Stimulated activated CD4-positive, alpha-beta T cell treated with anti-CD3 and anti-CD28 coated beads, Interleukin-15, amount 100 ng/mL, for 48 hours (primary cell): Measurements from ENCODE around the gene ANKRD22.
"Not testable (repeated sequence)": the region's sequence is repeated elsewhere in the genome, so short reads cannot be mapped to it uniquely, and the experiment has no call there.

Source experiments
- DNase-seq, 2 donors: peaks; one replicate each; pipeline ENCODE4 v3.0.0-alpha.2; 2020; ENCODE audit warnings: low read depth in 2 of 2

Gene ANKRD22

GRCh38 chr10:88851706-88852105 lies at the start of gene ANKRD22:
Gene ANKRD22, minus strand, starts transcription at chr10:88851844. Its CDS starts 237 bp downstream, at chr10:88851607.
- no peak for DNase-seq

DNA sequence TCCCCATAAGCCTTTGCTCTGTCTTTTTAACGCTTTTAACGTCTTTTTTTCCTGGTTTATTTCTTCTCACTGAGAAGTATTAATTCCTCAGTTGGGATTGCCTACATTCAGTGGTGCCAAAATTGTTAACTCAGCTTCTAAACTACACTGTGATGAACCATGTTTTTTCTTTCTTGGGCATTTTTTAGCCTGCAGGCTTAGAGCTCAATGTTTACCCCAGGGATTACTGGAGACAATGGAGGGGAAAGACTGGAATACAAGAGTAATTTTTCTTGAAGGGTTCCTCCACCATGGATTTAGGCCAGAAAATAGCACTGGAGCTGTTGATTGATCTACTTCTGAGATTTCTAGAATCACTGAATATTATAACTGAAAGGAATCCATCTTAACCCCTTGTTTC lies 48.2 kb upstream of the ANKRD22 start:
- no peak for DNase-seq

- no peak for DNase-seq
Observed at GRCh38 chr10:88898727-88899126, 47.1 kb upstream of the ANKRD22 start.

GRCh38 chr10:88896994-88897853 lies 45.6 kb upstream of the ANKRD22 start:
- DNase-seq = peak in 1 of 2 donors; percentile 12

GRCh38 chr10:88896372-88896993 lies 44.8 kb upstream of the ANKRD22 start:
- no peak for DNase-seq

GRCh38 chr10:88895250-88895649 lies 43.6 kb upstream of the ANKRD22 start:
- no peak for DNase-seq

DNA sequence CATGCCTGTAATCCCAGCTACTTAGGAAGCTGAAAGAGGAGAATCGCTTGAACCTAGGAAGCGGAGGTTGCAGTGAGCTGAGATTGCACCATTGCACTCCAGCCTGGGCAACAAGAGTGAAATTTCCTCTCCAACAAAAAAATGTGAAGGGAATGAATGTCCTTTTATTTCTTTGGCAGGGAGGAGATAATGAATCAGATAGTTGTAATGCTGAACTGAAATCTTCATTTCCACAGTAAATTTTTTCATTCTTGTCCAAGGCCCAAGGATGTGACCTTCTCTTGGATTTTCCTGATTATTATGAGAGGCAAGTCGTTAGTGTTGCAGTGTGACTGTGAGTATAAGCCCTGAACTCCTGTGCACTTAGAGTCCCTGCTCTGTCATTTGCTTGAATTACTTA lies 42.0 kb upstream of the ANKRD22 start:
- DNase-seq = no peak

DNA sequence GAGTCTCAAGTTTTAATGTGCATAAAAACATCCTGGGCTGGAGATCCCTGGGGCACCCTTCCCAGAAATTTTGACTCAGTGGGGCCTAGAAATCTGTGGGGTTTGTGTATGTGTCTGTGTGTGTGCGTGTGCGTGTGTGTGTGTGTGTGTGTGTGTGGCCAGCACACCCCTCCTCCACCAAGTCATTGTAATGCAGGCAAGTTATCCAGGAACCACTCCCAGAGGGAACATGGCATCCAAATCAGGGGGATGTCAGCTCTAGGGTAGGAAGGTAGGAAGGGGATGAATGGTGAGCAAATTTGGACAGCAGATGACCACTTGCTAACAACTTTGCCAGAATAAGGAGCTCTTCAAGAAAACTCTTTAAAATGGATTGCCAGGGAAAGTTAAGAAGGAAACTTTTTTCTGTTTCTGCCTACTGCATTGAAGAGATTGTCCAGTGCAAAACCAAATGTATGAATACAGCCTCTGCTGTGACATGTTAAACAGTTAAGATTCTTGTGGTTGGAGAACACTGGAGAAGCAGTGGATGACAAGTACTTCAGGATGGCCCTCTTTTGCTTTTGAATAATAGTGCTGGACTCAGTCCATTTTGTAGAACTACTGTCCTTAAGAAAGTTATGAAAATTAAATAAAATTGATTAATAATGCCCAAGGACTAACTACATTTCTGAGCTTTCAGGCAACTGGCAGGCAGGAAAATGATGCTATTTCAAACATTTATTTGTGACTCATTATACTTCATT lies 40.8 kb upstream of the ANKRD22 start:
- no peak for DNase-seq

DNA sequence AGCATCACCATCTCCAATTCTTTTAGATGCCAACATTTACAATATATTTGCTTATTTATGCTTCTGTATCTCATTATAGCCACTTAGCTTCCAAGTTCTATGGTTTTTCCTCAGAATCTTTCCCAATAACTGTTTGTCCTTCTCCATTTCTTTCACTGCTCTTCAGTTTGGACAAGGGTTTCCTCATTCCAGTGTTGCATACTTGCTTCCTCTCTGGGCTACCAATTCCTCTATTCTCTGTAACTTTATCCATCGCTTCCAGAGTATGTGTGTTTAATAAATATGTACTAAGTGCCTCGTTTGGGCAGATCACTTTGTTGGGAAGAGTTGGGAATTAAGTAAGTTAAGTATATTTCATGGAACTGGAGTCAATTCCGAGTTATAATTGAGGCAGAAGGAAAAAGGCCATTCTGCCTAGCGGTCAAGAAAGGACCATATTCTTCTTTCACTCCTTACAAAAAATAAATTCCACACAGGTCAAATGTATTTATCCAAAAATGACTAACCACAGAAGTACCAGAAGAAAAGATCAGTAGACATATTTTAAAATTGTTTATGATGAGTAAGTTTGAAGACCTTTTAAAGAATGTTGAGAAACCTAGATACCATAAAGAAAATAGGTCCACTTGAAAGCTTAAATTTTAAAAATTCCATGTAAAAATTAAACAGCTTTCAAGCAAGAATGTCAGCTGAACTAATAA lies 39.2 kb upstream of the ANKRD22 start:
- DNase-seq = no peak

- no peak for DNase-seq
Observed at GRCh38 chr10:88889559-88890337, 38.1 kb upstream of the ANKRD22 start.

DNA sequence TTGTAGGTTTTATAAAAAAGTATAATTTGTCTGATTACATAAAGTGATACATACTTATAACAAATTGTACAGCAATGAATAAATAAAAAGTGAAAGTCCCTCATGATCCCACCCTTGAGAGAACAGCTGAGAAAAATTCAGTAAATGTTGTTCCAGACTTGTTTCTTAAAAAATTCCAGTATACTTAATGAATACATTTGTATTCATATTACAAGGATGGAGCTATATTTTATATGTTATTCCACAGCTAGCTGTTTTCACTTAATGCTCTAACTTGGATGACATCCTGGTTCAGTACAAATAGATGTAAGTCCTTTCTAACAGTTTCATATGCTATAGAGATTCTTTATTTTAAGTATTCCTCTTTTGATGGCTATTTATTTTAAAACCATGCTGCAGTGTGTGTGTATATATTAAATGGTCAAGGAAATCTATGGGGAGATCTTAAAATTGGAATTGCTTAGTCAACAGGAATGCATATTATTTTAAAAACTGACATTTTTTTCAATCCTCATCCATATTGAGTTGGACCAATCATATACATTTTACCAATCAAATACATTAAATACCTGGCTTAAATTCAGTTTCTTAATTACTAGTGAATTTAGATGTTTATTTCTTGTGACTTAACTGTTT lies 37.3 kb upstream of the ANKRD22 start:
- DNase-seq = no peak

DNA sequence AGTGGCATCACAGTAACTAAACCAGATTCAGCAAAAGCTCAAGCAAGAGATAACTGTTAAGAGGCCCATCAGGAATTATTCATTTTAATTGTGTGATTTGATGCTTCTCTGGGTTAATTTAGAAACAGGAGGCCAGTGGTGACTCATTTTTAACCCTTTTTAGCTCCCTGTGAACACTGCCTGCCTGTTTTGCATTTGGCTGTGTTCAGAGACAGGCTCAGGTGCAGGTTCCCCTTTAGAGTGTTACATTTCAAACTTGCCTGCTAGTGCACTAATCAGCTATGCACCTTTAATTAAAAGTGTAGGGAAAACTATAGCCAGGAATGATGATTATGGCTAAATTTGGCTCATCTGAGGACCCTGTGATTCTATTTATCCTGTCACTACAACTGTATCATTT lies 34.9 kb upstream of the ANKRD22 start:
- DNase-seq = no peak

DNA sequence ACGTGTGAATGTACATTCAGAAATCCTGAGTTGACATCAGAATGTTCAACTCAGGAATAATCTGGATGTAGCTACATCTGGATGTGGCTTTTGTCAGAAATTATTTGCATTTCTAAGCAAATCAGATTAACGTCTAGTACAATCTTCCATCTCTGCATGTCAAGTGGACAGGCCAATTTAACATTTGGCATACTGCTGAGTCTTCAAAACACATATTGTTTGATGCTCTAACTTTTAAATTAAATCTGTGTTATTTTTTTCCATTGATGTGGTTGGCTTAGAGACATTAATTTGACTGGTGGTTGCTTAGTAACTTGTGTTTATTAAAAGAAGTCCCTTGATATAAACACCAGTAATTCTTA lies 31.8 kb upstream of the ANKRD22 start:
- DNase-seq = no peak

DNA sequence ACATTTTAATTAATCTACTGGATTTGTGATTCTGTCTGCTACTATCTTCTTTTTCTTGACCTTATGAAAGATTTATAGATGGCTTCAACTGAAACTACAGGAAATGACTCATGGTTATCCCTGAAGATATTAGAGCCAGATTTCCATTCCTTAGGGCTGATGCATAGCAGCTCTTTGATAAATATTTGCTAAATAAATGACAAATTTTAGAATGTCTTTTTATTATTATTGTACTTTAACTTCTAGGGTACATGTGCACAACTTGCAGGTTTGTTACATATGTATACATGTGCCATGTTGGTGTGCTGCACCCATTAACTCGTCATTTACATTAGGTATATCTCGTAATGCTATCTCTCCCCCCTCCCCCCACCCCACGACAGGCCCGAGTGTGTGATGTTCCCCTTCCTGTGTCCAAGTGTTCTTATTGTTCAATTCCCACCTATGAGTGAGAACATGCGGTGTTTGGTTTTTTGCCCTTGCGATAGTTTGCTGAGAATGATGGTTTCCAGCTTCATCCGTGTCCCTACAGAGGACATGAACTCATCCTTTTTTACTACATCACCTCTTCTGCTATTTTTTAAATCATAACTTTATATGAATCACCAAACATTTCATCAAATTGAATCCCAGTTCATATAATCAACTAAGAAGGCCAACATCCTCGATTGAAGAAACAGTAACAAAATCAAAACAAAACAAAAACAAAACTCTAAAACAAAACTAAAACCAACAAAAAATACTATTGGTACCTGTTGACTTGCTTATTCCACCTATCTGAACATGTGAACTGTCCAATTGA lies 31.2 kb upstream of the ANKRD22 start:
- DNase-seq = not testable (repeated sequence)

DNA sequence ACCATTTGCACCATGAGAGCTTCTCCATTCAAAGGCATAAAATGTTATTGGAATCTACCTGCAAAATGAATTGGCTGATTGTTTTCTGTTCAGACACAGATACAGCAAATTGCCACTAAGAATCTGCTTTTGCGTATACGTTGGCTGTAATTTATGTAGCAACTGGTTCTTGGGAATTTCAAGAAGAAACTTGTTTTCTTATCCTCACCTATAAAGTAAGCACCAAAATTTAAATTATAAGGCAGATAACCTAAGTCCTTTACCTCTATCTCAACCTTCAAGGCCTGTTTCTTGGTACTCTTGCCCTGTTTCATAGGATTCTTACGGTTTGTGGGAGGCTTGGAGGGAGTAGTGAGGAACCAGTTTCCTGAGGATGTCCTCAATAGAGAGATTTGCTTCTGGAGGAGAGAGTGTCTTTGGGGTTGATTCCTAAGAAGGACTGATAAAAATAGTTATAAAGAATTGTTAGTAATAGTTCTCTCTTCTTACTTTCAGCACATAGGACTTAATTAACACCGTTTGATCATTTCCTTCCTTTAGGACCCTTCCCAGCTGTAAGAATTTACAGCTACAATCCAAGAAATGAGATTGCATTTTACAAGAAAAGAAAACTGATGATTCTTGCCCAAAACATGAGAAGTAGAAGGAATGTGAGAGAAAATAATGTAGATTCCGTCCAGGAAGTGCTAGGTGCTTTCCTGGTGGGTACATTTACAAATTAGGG lies 30.4 kb upstream of the ANKRD22 start:
- DNase-seq = no peak

DNA sequence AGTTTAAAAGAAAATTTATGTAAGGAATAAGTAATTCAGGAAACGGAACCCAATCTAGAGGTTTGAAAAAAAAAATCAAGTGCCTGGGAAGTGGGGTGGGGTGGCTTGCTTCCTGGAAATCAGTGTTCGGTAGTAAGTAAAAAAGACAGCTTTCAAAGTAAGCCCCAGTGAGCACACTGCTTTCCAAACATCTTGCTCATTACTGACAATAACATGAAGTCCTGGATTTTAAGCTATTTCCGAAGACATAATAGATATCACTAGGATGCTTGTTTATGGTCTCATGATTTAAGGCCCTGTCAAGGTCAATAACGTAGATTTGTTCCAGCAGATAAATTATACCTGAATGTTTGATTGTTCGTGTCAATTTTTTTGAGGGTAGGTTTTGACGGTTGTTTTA lies 29.7 kb upstream of the ANKRD22 start:
- no peak for DNase-seq

DNA sequence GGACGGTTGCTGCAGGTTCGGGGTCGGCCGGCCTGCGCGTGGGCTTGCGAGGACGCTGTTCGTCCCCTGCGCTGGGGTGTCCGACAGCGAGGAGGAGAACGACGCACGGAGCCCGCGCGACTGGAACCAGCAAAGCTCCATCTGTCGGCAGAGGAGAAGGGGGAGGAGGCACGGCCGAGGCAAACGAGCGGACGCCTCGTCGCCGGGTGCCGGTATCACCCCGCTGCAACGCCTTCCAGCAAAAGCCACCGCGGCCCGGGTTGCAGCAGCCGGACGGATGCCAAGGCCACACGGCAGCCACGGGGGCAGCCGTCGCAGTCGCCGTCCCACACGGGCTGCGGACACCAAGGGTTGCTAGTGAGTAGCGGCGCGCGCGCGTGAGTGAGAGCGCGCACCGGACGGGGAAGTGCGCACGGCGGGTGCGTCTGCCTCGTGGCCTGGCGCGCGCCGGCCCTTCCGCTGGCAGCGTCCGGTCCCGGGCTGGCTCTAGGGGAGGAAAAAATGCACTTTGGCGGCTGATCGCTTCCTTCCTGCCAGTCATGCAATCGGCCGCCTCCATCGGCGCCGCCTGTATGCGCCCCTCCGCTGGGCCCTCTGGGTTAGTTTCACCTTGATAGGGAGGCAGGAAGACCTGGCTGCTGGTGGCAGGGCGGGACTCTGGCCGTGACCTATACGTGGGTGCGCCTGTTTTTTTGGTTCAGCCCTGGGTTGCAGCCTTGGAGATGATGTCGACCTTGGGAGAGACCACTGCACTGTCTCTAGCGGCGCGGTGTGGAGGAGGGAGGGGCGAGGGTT lies 28.8 kb upstream of the ANKRD22 start:
- DNase-seq = peak; percentile 63 to 65

DNA sequence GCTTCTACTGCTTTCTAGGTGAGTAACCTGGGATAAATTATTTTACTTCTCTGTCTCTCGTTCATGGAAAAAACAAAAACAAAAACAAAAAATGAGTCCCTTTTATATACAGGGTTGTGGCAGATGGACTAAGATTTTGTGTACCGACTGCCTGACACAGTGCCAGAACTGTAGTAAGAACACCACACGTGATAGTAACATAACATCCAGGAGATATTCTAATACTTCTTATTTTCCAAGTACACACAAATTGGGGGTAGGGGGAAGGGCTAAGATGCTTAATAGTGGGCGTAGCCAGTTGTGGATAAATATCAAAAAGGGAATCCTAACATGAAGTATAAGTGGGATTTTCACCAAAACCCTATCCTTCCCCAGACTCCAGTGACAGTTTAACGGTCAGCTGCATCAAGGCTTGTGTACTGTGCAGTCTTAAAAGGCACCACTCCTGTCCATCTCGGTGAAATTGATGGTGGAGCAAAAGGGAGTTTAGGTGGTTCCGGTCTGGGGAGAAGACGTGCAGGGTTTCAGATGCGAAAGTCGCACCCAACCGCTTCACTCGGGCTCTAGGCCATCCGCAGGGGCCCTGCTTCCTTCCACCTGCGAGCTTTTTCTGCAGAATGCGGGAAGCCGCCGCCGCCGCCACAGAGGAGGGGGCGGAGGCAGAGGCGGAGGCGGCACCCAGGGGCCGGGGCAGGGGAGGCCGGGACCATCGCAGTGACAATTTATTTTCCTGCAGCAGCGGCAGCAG lies 28.1 kb upstream of the ANKRD22 start, which contains the start of gene STAMBPL1:
Gene STAMBPL1, plus strand, starts transcription at position 712 of the 748 bp plus-strand sequence. CDS start 21,464 bp downstream, outside the sequence.
- DNase-seq = peak; percentile 61 to 71
